GM19023 (cell line): Measurements from ENCODE around the gene MMEL1.
"Not testable (repeated sequence)": the region's sequence is repeated elsewhere in the genome, so short reads cannot be mapped to it uniquely, and the experiment has no call there.

Experiments used
- ATAC-seq: cut with Tn5 transposase; IDR thresholded peaks from one replicate; pipeline ENCODE4 v1.9.1; 2021; ENCODE audit warnings: mild to moderate bottlenecking, moderate library complexity; ENCODE audit not compliant: unreplicated experiment

The MMEL1 gene

GRCh38 chr1:2628933-2629626 is 3.7 kb downstream of the MMEL1 start:
- ATAC-seq = no peak

GRCh38 chr1:2628191-2628932 is 4.5 kb downstream of the MMEL1 start:
- ATAC-seq = no peak

GRCh38 chr1:2627746-2628145 is 5.1 kb downstream of the MMEL1 start:
- ATAC-seq = no peak

GRCh38 chr1:2625748-2626147 is 7.1 kb downstream of the MMEL1 start:
- ATAC-seq = not testable (repeated sequence)

- ATAC-seq = no peak
Measured at GRCh38 chr1:2625311-2625710, 7.5 kb downstream of the MMEL1 start.

GRCh38 chr1:2624735-2625300 is 8.0 kb downstream of the MMEL1 start:
- no peak for ATAC-seq

GRCh38 chr1:2623571-2624337 is 9.1 kb downstream of the MMEL1 start:
- ATAC-seq = no peak

- no peak for ATAC-seq
Measured at GRCh38 chr1:2617971-2618470, 14.8 kb downstream of the MMEL1 start.

- ATAC-seq = no peak
Measured at GRCh38 chr1:2614145-2614544, 18.7 kb downstream of the MMEL1 start.

- ATAC-seq = no peak
Measured at GRCh38 chr1:2612591-2613365, 20.0 kb downstream of the MMEL1 start.

GRCh38 chr1:2611621-2612437 is 21.0 kb downstream of the MMEL1 start:
- ATAC-seq = no peak

- no peak for ATAC-seq
Measured at GRCh38 chr1:2611031-2611501, 21.8 kb downstream of the MMEL1 start.

GRCh38 chr1:2610036-2610959 is 22.5 kb downstream of the MMEL1 start:
- no peak for ATAC-seq

GRCh38 chr1:2609319-2610035 is 23.3 kb downstream of the MMEL1 start:
- ATAC-seq = no peak

GRCh38 chr1:2607641-2608091 is 25.1 kb downstream of the MMEL1 start:
- no peak for ATAC-seq

GRCh38 chr1:2606881-2607621 is 25.8 kb downstream of the MMEL1 start:
- no peak for ATAC-seq

- ATAC-seq = no peak
Measured at GRCh38 chr1:2606396-2606880, 26.4 kb downstream of the MMEL1 start.
